Fibroblast of skin of abdomen (primary cell): ENCODE data around the gene DBP.
A peak's percentile ranks its signal among the peaks of the same experiment; 100 is the strongest.
"Not testable (repeated sequence)": the region's sequence is repeated elsewhere in the genome, so short reads cannot be mapped to it uniquely, and the experiment has no call there.

ENCODE experiments used
- DNase-seq: peaks from one replicate; pipeline ENCODE4 v3.0.0-alpha.2; 2013

Gene DBP

GRCh38 chr19:48639483-48640375 is 2.5 kb upstream of the DBP start:
- DNase-seq: no peak

- no peak for DNase-seq
Measured at GRCh38 chr19:48638831-48639381, 1.7 kb upstream of the DBP start.

- peak; percentile 94 for DNase-seq
Measured at GRCh38 chr19:48637948-48638830, 1.0 kb upstream of the DBP start.

DNA sequence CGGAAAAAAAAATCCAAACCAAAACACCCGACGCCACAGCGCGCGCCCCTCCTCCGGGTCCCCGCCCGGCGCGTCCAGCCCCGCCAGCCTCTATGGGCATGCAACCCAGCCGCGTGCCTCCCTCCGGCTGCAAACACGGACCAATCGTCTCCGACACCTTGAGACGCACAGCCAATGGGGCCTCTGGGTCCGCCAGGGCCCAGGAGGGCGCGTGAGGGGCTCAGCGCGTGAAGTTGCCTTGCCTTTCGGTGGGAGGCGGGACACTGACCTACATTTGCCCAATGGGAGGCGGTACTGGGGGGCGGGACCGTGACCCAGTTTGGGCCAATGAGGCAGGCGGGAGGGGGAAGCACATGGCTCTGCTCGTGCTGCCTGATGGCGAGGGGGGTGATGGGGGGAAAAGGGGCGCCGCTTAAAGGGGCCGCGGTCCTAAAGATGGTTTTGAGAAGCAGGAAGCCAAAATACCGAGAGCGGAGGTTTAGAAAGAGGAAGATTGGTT is 319 bp upstream of the DBP start:
- peak; percentile 99 for DNase-seq

DNA sequence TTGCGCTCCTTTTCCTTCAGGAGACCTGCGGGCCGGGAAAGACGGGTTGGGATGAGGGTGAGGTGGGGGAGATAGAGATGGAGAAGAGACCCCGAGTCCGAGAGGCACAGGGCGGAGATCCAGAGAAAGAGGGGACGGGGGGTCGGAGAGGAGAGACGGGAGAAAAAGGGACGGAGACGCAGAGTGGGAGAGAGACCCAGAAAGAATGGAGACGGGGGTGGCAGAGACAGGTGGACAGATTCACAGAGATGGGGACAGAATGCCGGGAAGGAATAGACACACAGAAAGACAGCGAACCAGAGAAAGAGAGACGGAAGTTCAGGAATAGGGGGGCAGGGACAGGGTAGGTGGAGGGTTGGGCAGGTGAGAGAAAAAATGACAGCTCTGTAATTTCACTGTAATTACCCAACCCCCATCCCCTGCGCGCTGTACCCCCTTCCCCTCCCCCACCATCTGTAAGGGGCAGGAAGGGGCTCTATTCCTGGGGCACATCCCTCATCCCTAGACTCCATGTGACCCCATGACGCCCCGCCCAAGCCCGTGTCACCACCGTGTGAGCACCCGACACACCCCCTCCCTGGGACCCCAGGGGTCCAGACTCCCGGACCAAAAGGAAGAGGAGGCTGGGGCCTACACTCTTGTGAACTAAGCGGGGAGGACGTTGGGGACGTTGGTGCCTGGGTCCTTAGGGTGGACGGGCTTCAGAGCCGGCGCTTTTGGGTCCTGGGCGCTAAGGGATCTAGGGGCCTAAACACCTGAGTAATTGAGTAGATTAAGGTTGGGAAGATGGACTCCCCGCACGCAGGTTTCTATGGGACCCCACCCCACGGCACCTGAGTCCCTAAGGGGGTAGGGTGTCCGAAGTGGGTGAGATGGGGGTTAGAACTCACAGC is 967 bp downstream of the DBP start:
- no peak for DNase-seq

DNA sequence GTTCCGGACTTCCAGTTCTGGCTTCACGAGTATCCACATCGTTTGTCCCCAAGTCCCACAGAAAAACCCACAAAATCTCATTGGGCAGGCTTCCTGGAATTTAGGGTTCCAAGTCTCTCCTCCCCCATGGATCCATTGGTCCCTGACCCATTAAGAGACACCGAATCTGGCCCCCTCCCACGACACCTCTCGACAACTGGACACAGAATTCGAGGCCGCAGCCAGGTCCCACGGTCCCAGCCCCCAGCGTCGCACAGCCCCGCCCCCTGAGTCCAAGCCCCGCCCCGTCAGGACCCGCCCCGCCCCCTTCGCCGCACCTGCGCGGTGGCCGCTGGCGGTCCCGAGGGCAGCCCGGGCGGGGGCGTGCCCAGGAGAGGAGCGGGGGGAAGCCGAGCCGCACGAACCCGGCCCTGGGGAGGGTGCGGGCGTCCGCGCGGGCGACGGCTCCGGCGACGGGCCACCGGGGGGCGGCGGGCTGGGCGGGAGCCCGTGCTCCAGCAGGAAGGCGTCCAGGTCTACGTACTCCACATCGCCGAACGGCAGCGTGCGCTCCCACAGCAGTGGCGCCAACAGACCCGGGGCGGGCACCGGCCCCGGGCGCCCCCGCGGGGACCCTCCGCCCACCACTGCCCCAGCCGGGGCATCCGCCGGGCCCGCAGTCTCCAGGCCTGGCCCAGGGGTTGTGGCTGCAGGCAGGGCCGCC is 1.8 kb downstream of the DBP start:
- DNase-seq: peak; percentile 43

- DNase-seq: peak; percentile 95
Measured at GRCh38 chr19:48634424-48635262, 2.5 kb downstream of the DBP start.

DNA sequence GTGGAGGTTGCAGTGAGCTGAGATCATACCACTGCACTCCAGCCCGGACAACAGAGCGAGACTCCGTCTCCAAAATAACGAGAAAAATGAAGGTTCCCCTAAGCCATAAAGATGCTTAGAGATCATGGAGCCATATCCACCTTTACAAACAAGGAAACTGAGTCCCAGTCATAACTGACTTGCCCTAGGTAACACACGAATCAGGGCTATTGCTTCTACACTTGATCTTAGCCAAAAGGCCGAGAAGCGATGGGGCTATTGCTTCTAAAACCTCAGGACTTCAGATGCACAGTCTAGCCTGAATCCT is 3.2 kb downstream of the DBP start:
- DNase-seq: no peak

- no peak for DNase-seq
Measured at GRCh38 chr19:48633148-48634035, 3.8 kb downstream of the DBP start.

DNA sequence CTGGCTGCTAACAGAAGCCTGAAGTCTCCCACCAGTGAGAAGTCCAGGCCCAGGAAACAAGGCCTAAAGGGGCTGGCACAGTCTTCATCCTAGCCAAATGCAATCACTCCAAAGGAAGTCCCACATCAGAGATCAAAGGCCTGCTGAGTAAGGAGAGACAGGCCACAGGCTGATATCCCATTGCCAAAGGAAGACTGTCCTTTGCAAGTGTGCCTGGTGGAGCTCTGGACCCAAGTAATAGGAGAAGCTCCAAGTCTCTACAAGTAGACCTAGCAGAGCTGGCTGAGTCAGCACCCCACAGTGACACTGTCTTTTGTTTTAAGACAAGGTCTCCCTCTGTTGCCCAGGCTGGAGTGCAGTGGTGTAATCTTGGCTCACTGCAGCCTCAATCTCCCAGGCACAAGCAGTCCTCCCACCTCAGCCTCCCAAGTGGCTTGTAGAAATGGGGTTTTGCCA is 4.5 kb downstream of the DBP start:
- DNase-seq: peak; percentile 39

- DNase-seq: not testable (repeated sequence)
Measured at GRCh38 chr19:48632286-48632685, 4.9 kb downstream of the DBP start.

DNA sequence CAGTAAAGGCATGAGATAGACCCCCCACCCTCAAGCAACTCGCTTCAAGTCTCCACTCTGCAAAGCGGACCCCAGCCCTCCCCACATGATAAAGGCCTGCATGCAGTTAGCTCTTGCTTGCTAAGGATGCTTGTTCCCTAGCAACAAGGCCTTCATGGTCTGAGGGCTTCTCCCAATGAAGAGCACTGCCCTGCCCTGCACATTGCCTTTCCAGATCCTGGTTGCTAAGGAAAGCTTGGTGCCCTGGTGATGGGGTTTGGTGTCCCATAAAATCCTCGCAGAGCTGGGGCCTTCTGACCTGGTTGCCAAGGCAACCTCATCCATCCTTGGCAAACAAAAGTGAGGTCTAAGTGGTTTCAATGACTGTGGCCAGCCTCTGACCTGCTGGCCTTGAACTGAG is 6.0 kb downstream of the DBP start:
- no peak for DNase-seq

DNA sequence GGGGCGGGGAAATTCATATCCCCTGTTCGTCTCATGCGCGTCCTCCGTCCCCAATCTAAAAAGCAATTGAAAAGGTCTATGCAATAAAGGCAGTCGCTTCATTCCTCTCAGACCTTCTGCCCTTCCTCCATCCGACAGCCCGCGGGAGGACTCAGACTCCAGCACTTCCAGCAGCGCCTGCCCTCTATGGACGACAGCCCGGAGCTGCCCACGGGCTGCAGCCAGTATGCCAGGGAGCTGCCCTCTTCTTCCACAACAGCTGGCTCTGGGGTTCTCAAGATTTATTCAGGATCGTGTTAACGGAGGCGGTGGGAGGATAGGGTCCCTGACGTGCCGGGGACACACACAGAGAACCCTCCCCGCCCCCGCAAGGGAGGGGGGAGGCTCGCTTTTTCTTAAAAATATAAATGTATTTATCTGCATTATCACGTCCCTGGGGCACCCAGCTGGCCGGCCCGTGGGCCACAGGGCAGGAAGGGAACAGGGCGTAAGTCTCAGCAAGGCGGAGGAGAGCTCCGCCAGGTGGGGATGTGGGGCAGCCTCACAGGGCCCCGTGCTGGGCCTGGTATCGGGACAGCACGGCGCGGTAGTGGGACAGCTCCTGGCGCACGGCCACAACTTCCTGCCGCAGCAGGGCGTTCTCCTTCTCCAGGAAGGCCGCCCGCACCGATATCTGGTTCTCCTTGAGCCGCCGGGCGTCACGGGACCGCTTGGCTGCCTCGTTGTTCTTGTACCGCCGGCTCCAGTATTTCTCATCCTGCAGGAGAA is 6.7 kb downstream of the DBP start:
- DNase-seq: no peak

DNA sequence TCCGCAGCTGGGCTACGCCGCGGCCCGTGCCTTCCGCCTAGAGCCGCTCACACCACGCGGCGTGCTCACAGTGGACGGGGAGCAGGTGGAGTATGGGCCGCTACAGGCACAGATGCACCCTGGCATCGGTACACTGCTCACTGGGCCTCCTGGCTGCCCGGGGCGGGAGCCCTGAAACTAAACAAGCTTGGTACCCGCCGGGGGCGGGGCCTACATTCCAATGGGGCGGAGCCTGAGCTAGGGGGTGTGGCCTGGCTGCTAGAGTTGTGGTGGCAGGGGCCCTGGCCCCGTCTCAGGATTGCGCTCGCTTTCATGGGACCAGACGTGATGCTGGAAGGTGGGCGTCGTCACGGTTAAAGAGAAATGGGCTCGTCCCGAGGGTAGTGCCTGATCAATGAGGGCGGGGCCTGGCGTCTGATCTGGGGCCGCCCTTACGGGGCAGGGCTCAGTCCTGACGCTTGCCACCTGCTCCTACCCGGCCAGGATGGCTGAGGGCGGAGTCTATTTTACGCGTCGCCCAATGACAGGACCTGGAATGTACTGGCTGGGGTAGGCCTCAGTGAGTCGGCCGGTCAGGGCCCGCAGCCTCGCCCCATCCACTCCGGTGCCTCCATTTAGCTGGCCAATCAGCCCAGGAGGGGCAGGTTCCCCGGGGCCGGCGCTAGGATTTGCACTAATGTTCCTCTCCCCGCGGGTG is 7.4 kb downstream of the DBP start:
- DNase-seq: no peak

- DNase-seq: no peak
Measured at GRCh38 chr19:48629297-48629598, 7.9 kb downstream of the DBP start.

- no peak for DNase-seq
Measured at GRCh38 chr19:48628486-48629296, 8.5 kb downstream of the DBP start.

GRCh38 chr19:48627865-48628314 is 9.3 kb downstream of the DBP start:
- DNase-seq: no peak
